ENCODE results near the gene SNX8. TPM values are rescaled to one million over a fixed set of nuclear protein-coding genes. Genes with fewer than 3 reads are reported as not detected.

Gene SNX8
- total and polyA plus RNA-seq, 2 of the 13 experiments (the other 11 are each of a cell fraction or from before 2014, with no cell fraction given) = 20.6 to 45.2 TPM

- Histone ChIP-seq H2AFZ (ENCODE audit: low read length) (no peak overlapping the region), H3K9me3 (ENCODE audit: low read length) (no peaks in the 10 kb centered on the region), H4K20me1 (ENCODE audit: insufficient read depth, low read length) (no peaks in the 10 kb centered on the region), H3K27ac (ENCODE audit: extremely low read length, insufficient read depth, low read length) (no peak overlapping the region), H3K36me3 (replicated peaks in 1 of 2; ENCODE audit: control insufficient read depth in 1 of 2, insufficient read depth in 2 of 2, low read length in 2 of 2) (peaks cover 33 to 71% of the 10 kb centered on the region in 2 experiments; a peak in 4 of 5 replicates), H3K27me3 (ENCODE audit: control insufficient read depth in 1 of 2, insufficient read depth in 2 of 2, low read length in 2 of 2) (no peaks in the 10 kb centered on the region), H3K4me1 (ENCODE audit: insufficient read depth, low read length) (no peaks in the 10 kb centered on the region), H3K4me2 (ENCODE audit: low read depth, low read length) (no peak overlapping the region), H3K4me3 (replicated peaks in 1 of 3; ENCODE audit: insufficient read depth in 1 of 3, low read depth in 2 of 3, low read length in 3 of 3) (no peak overlapping the region), H3K9ac (ENCODE audit: insufficient read depth, low read depth, low read length) (no peak overlapping the region), H3K79me2 (ENCODE audit: insufficient read depth, low read length) (peaks cover 3% of the 10 kb centered on the region)
- in situ Hi-C loops (cut with HindIII; ENCODE audit: extremely low pct_ligation_motif_present, low pct_unique_long_range_greater_than_20kb) (loop anchor here (25.0 kb wide), 1 partner anchor 616 kb away; no protein-coding TSS in a partner anchor), intact Hi-C loops (cut with micrococcal nuclease; ENCODE audit: unreplicated experiment) (no loop called here)
- DNase-seq (ENCODE audit: low spot score) (no peak), ATAC-seq (no peak), FAIRE-seq (no peak)
- CTCF ChIA-PET (ENCODE audit: low intra/inter-chr PET ratio, low total read pairs) = no interaction called here
- POLR2A ChIA-PET = no interaction called here
- BruUV-seq (replicated peaks) = no TSS peak
- 97% methylated on average over 16 of the region's 20 CpGs for WGBS (ENCODE audit: low lambda C conversion rate)
- no peak for TF ChIP-seq MTA1 (CRISPR knock-in tag; IDR thresholded peaks at IDR 0.05; ENCODE audit: borderline replicate concordance)
- no peak for TF ChIP-seq ZZZ3 (CRISPR knock-in tag; IDR thresholded peaks at IDR 0.05; ENCODE audit: borderline replicate concordance)
Measured at GRCh38 chr7:2202901-2203765, 111.1 kb downstream of the SNX8 start.

GRCh38 chr7:2202361-2202761 lies 111.9 kb downstream of the SNX8 start:
- DNase-seq (ENCODE audit: low spot score) (no peak), FAIRE-seq (no peak), ATAC-seq (peak; percentile 18; the same call in 1 of the 3 replicates)
- intact Hi-C loops (cut with micrococcal nuclease; ENCODE audit: unreplicated experiment) = no loop called here
- ChIA-PET CTCF (ENCODE audit: low intra/inter-chr PET ratio, low total read pairs) (no interaction called here), POLR2A (no interaction called here)
- Histone ChIP-seq H3K4me3 (replicated peaks in 1 of 3; ENCODE audit: insufficient read depth in 1 of 3, low read depth in 2 of 3, low read length in 3 of 3) (no peak overlapping the region), H4K20me1 (ENCODE audit: insufficient read depth, low read length) (no peaks in the 10 kb centered on the region), H3K27ac (ENCODE audit: extremely low read length, insufficient read depth, low read length) (no peak overlapping the region), H3K79me2 (ENCODE audit: insufficient read depth, low read length) (peaks cover 3% of the 10 kb centered on the region), H3K27me3 (ENCODE audit: control insufficient read depth in 1 of 2, insufficient read depth in 2 of 2, low read length in 2 of 2) (no peaks in the 10 kb centered on the region), H3K9ac (ENCODE audit: insufficient read depth, low read depth, low read length) (no peak overlapping the region), H3K9me3 (ENCODE audit: low read length) (no peaks in the 10 kb centered on the region), H3K4me2 (ENCODE audit: low read depth, low read length) (no peak overlapping the region), H3K4me1 (ENCODE audit: insufficient read depth, low read length) (no peaks in the 10 kb centered on the region), H3K36me3 (replicated peaks in 1 of 2; ENCODE audit: control insufficient read depth in 1 of 2, insufficient read depth in 2 of 2, low read length in 2 of 2) (peaks cover 31 to 63% of the 10 kb centered on the region in 2 experiments; a peak in 4 of 5 replicates), H2AFZ (ENCODE audit: low read length) (no peak overlapping the region)
- BruUV-seq (replicated peaks) = no TSS peak
- in situ Hi-C loops (cut with HindIII; ENCODE audit: extremely low pct_ligation_motif_present, low pct_unique_long_range_greater_than_20kb) = loop anchor here (25.0 kb wide), 1 partner anchor 615 kb away; no protein-coding TSS in a partner anchor
- 98% methylated on average over 14 of the region's 14 CpGs for WGBS (ENCODE audit: low lambda C conversion rate)
- TF ChIP-seq ZNF569 (CRISPR knock-in tag; IDR thresholded peaks at IDR 0.05; ENCODE audit: borderline replicate concordance) = no peak
- TF ChIP-seq ZNF253 (CRISPR knock-in tag; IDR thresholded peaks at IDR 0.05; ENCODE audit: borderline replicate concordance) = no peak
- no peak for TF ChIP-seq HDAC6 (IDR thresholded peaks at IDR 0.05; ENCODE audit: low read depth, low read length)
- TF ChIP-seq ZNF549 (CRISPR knock-in tag; IDR thresholded peaks at IDR 0.05) = no peak
- no peak for TF ChIP-seq SIX4 (CRISPR knock-in tag; IDR thresholded peaks at IDR 0.05)

Small RNA genes lying within 50 kb of the gene (microRNA-seq; reads per million reads assigned to microRNA genes)
- gene MIR6836 = not detected

Other genes with a start within 250 kb of the SNX8 start
- 53.3 and 64.7 TPM in 2 replicates for gene MAD1L1, start 81.5 kb downstream of the SNX8 start, total RNA-seq (2016; rRNA removed; fragmentation: Illumina TruSeq; extraction: Trizol)
- 17.4 and 21.4 TPM in 2 replicates for gene MAD1L1, start 81.5 kb downstream of the SNX8 start, polyA plus RNA-seq (2011; rRNA removed)
- 34.2 and 42.6 TPM in 2 replicates for gene MRM2, start 72.2 kb downstream of the SNX8 start, total RNA-seq (2016; rRNA removed; fragmentation: Illumina TruSeq; extraction: Trizol)
- gene MRM2, start 72.2 kb downstream of the SNX8 start, polyA plus RNA-seq (2011; rRNA removed) = 13.2 and 15.8 TPM in 2 replicates
- 26.8 and 32.7 TPM in 2 replicates for gene NUDT1, start 72.2 kb downstream of the SNX8 start, total RNA-seq (2016; rRNA removed; fragmentation: Illumina TruSeq; extraction: Trizol)
- gene NUDT1, start 72.2 kb downstream of the SNX8 start, polyA plus RNA-seq (2011; rRNA removed) = 6.4 and 9.1 TPM in 2 replicates
- gene EIF3B, start 40.4 kb upstream of the SNX8 start, total RNA-seq (2016; rRNA removed; fragmentation: Illumina TruSeq; extraction: Trizol) = 241 and 244 TPM in 2 replicates
- 91.2 and 92.2 TPM in 2 replicates for gene EIF3B, start 40.4 kb upstream of the SNX8 start, polyA plus RNA-seq (2011; rRNA removed)
- gene CHST12, start 89.2 kb upstream of the SNX8 start, total RNA-seq (2016; rRNA removed; fragmentation: Illumina TruSeq; extraction: Trizol) = 3.7 and 6.4 TPM in 2 replicates
- 15.8 and 17.0 TPM in 2 replicates for gene CHST12, start 89.2 kb upstream of the SNX8 start, polyA plus RNA-seq (2011; rRNA removed)
- gene GRIFIN, start 162.0 kb upstream of the SNX8 start, total RNA-seq (2016; rRNA removed; fragmentation: Illumina TruSeq; extraction: Trizol) = not detected in 2 replicates
- not detected in 2 replicates for gene GRIFIN, start 162.0 kb upstream of the SNX8 start, polyA plus RNA-seq (2011; rRNA removed)
- 0.44 TPM in 1 of 2 replicates, not detected in the other for gene LFNG, start 205.3 kb upstream of the SNX8 start, total RNA-seq (2016; rRNA removed; fragmentation: Illumina TruSeq; extraction: Trizol)
- 1.5 and 1.6 TPM in 2 replicates for gene LFNG, start 205.3 kb upstream of the SNX8 start, polyA plus RNA-seq (2011; rRNA removed)
- gene BRAT1, start 241.1 kb upstream of the SNX8 start, total RNA-seq (2016; rRNA removed; fragmentation: Illumina TruSeq; extraction: Trizol) = 16.7 and 20.3 TPM in 2 replicates
- 10.2 and 14.6 TPM in 2 replicates for gene BRAT1, start 241.1 kb upstream of the SNX8 start, polyA plus RNA-seq (2011; rRNA removed)
- 2.5 and 3.0 TPM in 2 replicates for gene IQCE, start 244.5 kb upstream of the SNX8 start, total RNA-seq (2016; rRNA removed; fragmentation: Illumina TruSeq; extraction: Trizol)
- gene IQCE, start 244.5 kb upstream of the SNX8 start, polyA plus RNA-seq (2011; rRNA removed) = 1.5 and 1.7 TPM in 2 replicates

Data from HepG2 (cell line).